Prostate gland (tissue), 2 donors: ENCODE measurements around the gene KLHL36.

ENCODE experiments used
- POLR2A ChIP-seq: fragments of 450-650 bp; IDR thresholded peaks from one replicate; pipeline ENCODE4 v1.6.1; 2016; ENCODE audit warnings: antibody characterized with exemption, mild to moderate bottlenecking
- POLR2AphosphoS5 ChIP-seq: sonication (generic); formaldehyde crosslinking; IDR thresholded peaks from one replicate; pipeline ENCODE4 v1.6.1; 2017; ENCODE audit warnings: antibody characterized with exemption
- TF ChIP-seq, protein P1 (sequence below), 4 experiments: fragments of 200-600 bp in 2 of 4; fragments of 450-650 bp in 2 of 4; sonication (generic) in 2 of 4; IDR thresholded peaks; 1 replicate in 3 of 4; 2 replicates in 1 of 4; pipeline ENCODE4 v1.5.1; 2016 to 2019; ENCODE audit warnings: antibody characterized with exemption in 4 of 4, mild to moderate bottlenecking in 2 of 4, moderate library complexity in 2 of 4

DNA sequence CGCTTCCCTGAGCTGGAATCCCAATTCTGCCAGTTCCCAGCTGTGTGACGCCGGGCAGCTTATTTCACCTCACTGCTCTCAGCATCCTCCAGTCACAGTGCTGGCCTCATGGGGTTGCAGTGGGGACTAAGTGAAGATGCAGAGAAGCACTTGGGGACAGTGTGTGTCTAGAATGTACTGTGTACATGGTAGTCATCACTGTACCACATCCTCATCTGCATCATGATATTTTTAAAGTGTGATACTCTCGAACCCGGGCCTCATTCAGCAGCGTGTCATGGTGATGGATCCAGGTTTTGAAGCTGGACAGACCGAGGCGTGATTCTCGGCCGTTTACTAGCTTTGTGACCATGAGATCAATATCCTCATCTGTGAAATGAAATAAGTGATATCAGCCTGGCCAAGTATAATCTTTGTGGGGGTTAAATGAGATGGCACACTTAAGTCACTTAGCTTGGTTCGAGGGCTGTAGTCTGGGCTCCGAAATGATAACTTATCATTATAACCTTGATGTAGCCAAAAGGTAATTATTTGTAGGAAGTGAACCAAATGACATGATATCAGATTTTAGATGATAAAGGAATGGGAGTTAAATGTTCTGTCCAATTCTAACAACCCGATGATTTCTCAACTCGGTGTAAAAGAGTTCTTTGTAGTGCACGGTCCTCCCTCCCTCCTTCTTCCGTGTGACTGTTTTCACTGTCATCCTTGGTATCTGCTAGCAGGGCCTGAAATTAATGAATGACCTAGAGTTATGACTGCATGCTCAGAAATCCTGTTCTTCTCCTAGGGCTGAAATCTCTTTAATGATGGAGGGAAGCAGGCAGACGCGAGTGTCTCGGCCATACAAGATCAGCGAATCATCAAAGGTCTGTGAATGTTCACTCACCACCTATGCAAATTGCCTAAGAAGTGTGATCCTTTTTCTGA is 2.0 kb downstream of the KLHL36 start:
- TF ChIP-seq, protein P1, sequence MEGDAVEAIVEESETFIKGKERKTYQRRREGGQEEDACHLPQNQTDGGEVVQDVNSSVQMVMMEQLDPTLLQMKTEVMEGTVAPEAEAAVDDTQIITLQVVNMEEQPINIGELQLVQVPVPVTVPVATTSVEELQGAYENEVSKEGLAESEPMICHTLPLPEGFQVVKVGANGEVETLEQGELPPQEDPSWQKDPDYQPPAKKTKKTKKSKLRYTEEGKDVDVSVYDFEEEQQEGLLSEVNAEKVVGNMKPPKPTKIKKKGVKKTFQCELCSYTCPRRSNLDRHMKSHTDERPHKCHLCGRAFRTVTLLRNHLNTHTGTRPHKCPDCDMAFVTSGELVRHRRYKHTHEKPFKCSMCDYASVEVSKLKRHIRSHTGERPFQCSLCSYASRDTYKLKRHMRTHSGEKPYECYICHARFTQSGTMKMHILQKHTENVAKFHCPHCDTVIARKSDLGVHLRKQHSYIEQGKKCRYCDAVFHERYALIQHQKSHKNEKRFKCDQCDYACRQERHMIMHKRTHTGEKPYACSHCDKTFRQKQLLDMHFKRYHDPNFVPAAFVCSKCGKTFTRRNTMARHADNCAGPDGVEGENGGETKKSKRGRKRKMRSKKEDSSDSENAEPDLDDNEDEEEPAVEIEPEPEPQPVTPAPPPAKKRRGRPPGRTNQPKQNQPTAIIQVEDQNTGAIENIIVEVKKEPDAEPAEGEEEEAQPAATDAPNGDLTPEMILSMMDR (IDR thresholded peaks at IDR 0.05) = no peak
- no peak for TF ChIP-seq POLR2AphosphoS5
- no peak for TF ChIP-seq POLR2A
